Keratinocyte (primary cell): ENCODE measurements around the gene CBY2.

Experiments used
- EZH2 ChIP-seq: IDR thresholded peaks from one replicate; pipeline ENCODE4 v1.6.1; 2012; ENCODE audit warnings: inconsistent platforms, mild to moderate bottlenecking, low read length, moderate library complexity
- TF ChIP-seq, protein P1 (sequence below), 3 experiments: IDR thresholded peaks in 1 of 3; conservative IDR thresholded peaks in 1 of 3; optimal IDR thresholded peaks in 1 of 3; 2 replicates in 2 of 3; 3 replicates in 1 of 3; pipeline versions ENCODE3 to v1.5.1; 2011; ENCODE audit warnings: low read length in 3 of 3, mild to moderate bottlenecking in 3 of 3, moderate library complexity in 2 of 3, control low read depth in 1 of 3, inconsistent platforms in 1 of 3; ENCODE audit not compliant: insufficient read depth in 2 of 3; ENCODE audit errors: extremely low read depth in 1 of 3

DNA sequence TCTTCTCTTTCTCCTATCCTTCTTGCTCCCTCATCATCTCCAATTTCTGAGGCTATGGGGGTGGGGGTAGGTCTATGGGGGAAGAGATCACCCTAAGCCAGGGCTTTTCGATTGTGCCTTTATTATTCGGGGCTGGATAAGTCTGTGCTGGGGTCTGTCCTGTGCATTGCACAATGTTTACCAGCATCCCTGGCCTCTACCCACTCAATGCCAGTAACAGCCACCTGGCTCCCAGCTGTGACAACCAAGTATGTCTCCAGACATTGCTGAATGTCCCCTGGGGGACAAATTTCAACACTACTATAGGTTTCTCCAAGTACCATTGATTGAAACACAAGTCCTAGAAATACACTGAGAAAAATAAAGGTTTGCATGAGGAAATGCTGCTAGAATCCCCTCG, 13.2 kb downstream of the CBY2 start:
- TF ChIP-seq, protein P1, sequence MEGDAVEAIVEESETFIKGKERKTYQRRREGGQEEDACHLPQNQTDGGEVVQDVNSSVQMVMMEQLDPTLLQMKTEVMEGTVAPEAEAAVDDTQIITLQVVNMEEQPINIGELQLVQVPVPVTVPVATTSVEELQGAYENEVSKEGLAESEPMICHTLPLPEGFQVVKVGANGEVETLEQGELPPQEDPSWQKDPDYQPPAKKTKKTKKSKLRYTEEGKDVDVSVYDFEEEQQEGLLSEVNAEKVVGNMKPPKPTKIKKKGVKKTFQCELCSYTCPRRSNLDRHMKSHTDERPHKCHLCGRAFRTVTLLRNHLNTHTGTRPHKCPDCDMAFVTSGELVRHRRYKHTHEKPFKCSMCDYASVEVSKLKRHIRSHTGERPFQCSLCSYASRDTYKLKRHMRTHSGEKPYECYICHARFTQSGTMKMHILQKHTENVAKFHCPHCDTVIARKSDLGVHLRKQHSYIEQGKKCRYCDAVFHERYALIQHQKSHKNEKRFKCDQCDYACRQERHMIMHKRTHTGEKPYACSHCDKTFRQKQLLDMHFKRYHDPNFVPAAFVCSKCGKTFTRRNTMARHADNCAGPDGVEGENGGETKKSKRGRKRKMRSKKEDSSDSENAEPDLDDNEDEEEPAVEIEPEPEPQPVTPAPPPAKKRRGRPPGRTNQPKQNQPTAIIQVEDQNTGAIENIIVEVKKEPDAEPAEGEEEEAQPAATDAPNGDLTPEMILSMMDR (optimal IDR thresholded peaks at IDR 0.05 in 1 of 3, IDR thresholded peaks at IDR 0.05 in 1 of 3, conservative IDR thresholded peaks at IDR 0.05 in 1 of 3; ENCODE audit: extremely low read depth in 1 of 3, insufficient read depth in 2 of 3, low read length in 3 of 3): no peak
- no peak for TF ChIP-seq EZH2
